Adipocyte (in vitro differentiated cells): ENCODE results near the gene CACNB4.

Source experiments
- DNase-seq: peaks from one replicate; pipeline ENCODE4 v3.0.0-alpha.2; 2015; ENCODE audit warnings: low read depth
- H3K27me3 ChIP-seq: replicated peaks from 2 replicates; pipeline ENCODE4 v1.7.0; 2013; ENCODE audit warnings: mild to moderate bottlenecking, low read length, moderate library complexity; ENCODE audit not compliant: control insufficient read depth, insufficient read depth
- H3K36me3 ChIP-seq: 2 replicates; pipeline ENCODE4 v1.7.0; 2013; ENCODE audit warnings: low read length, mild to moderate bottlenecking, moderate library complexity; ENCODE audit not compliant: control insufficient read depth, insufficient read depth, severe bottlenecking
- H3K4me1 ChIP-seq: 2 replicates; pipeline ENCODE4 v1.7.0; 2013; ENCODE audit warnings: mild to moderate bottlenecking, low read length, moderate library complexity; ENCODE audit not compliant: control insufficient read depth, insufficient read depth
- H3K4me3 ChIP-seq: 2 replicates; pipeline ENCODE4 v1.7.0; 2013; ENCODE audit warnings: mild to moderate bottlenecking, low read length, moderate library complexity
- H3K9ac ChIP-seq: 2 replicates; pipeline ENCODE4 v1.7.0; 2013; ENCODE audit warnings: mild to moderate bottlenecking, low read length, moderate library complexity
- H3K9me3 ChIP-seq: 2 replicates; pipeline ENCODE4 v1.7.0; 2013; ENCODE audit warnings: mild to moderate bottlenecking, low read length, moderate library complexity; ENCODE audit not compliant: control insufficient read depth

Gene CACNB4

DNA sequence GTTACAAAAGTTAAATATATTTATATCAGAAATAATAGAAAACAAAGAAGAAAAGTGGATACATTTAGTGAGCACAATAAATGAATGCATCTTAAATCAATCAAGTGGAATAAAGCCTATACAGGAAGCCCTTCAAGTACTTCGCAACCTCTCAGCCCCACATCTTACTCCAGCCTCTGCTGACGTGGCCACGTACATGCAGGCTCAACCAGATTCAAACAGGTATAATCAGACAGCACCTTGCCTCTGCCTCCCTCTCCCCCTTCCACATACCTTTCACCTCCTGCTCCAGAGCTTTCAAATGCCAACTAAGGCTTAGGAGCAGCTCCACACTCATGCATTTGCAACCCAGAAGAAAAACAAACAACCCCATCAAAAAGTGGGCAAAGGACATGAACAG, 32.9 kb downstream of the CACNB4 start:
- H3K9ac ChIP-seq, result no peak overlapping the region
- no peak overlapping the region for H3K4me3 ChIP-seq
- H3K9me3 ChIP-seq, result no peaks in the 10 kb centered on the region
- peaks cover 6% of the 10 kb centered on the region for H3K27me3 ChIP-seq
- H3K4me1 ChIP-seq, result peaks cover 30% of the 10 kb centered on the region
- no peak for DNase-seq
- H3K36me3 ChIP-seq, result no peaks in the 10 kb centered on the region

DNA sequence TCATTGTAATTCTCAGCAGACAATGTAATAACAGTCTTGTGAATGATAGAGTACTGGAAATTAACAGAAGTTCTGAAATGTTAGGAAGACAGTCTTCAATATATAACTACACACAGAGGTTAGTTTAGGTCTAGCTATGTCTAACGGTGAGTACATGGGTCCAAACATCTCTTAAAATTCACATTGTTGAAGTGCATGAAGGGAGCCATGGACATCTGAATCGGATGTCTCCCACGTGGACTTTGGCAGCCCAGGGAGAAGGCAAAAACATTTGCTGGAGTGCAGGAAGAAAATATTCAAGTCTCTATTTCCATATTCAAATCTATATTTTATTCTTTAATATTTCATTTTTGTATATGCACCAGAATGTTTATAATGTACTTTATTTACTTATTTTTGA, 34.8 kb downstream of the CACNB4 start:
- peaks cover 4% of the 10 kb centered on the region for H3K27me3 ChIP-seq
- H3K4me3 ChIP-seq, result no peak overlapping the region
- no peaks in the 10 kb centered on the region for H3K36me3 ChIP-seq
- peak overlapping the region; percentile 53 for H3K9ac ChIP-seq
- H3K4me1 ChIP-seq, result peaks cover 30% of the 10 kb centered on the region
- H3K9me3 ChIP-seq, result peaks cover 5% of the 10 kb centered on the region
- no peak for DNase-seq

DNA sequence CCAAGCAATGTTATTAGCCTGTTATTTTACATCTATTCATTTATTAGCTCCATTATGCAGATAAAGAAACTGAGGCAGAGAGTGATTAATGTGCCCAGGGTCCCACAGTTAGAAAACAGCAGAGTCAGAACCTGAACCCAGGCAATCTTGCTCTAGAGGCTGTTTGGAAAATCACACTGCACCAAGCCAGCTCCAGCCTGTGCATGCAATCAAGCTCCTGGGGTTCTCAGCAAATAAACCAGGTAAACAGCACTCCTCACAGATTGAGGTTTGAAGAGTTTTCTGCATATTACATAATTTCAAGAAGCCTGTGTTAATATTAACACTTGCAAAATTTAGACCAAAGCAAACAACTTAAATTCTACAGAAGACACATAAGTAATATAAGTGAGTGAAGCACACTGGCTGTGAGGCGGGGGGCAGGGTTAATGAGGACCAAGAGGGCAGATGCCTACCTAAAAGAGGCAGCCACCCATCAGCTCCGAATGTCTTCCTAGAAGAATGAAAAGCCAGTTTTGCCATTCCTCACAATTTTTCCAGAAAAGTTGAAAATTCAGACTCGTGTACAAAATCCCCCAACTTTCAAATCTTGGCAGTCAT, 35.4 kb downstream of the CACNB4 start:
- H3K9me3 ChIP-seq, result peaks cover 10% of the 10 kb centered on the region
- peak overlapping the region; percentile 40 for H3K4me3 ChIP-seq
- no peaks in the 10 kb centered on the region for H3K36me3 ChIP-seq
- peak overlapping the region; percentile 53 for H3K9ac ChIP-seq
- no peak for DNase-seq
- H3K4me1 ChIP-seq, result peaks cover 30% of the 10 kb centered on the region
- no peaks in the 10 kb centered on the region for H3K27me3 ChIP-seq

- peaks cover 25% of the 10 kb centered on the region for H3K4me1 ChIP-seq
- peak; percentile 53 for DNase-seq
- H3K27me3 ChIP-seq, result no peaks in the 10 kb centered on the region
- peak overlapping the region; percentile 84 for H3K9ac ChIP-seq
- peaks cover 16% of the 10 kb centered on the region for H3K9me3 ChIP-seq
- peak overlapping the region; percentile 73 for H3K4me3 ChIP-seq
- H3K36me3 ChIP-seq, result no peaks in the 10 kb centered on the region
These were observed 36.4 kb downstream of the CACNB4 start for GRCh38 chr2:152062125-152063091.

- H3K27me3 ChIP-seq, result no peaks in the 10 kb centered on the region
These were observed 37.5 kb downstream of the CACNB4 start for GRCh38 chr2:152061383-152061782.

GRCh38 chr2:152058655-152059054, 40.2 kb downstream of the CACNB4 start:
- H3K9ac ChIP-seq, result no peak overlapping the region
- no peak overlapping the region for H3K4me3 ChIP-seq
- no peaks in the 10 kb centered on the region for H3K27me3 ChIP-seq
- H3K36me3 ChIP-seq, result no peaks in the 10 kb centered on the region
- no peak for DNase-seq
- H3K9me3 ChIP-seq, result peaks cover 16% of the 10 kb centered on the region
- peaks cover 30% of the 10 kb centered on the region for H3K4me1 ChIP-seq

More at GRCh38 chr2:152061383-152061782, 37.5 kb downstream of the CACNB4 start:
- peaks cover 25% of the 10 kb centered on the region for H3K4me1 ChIP-seq
- no peak for DNase-seq
- peaks cover 16% of the 10 kb centered on the region for H3K9me3 ChIP-seq
- H3K4me3 ChIP-seq, result no peak overlapping the region
- H3K36me3 ChIP-seq, result no peaks in the 10 kb centered on the region
- H3K9ac ChIP-seq, result no peak overlapping the region

DNA sequence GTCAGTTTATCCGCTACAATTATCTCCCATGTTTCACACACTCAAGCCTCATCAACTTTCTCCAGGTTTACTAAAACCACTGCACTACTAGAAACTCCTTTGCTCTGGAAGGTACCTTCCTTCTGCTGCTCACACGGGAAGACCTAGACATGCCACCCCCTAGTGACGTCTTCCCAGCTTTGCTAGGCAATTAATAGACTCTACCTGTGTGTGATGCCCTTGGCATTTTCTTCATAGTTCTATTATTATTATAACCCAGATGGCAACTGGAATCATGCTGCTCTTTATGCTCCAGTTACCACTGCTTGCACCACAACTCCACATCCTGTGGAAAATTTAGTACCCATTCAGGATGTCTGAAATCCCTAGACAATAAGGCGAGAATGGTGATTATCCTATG, 42.4 kb downstream of the CACNB4 start:
- DNase-seq, result no peak
- Histone ChIP-seq H3K9me3 (peaks cover 16% of the 10 kb centered on the region), H3K4me1 (peaks cover 12% of the 10 kb centered on the region), H3K4me3 (no peak overlapping the region), H3K27me3 (peaks cover 10% of the 10 kb centered on the region), H3K36me3 (no peaks in the 10 kb centered on the region), H3K9ac (no peak overlapping the region)

- Histone ChIP-seq H3K9me3 (peaks cover 16% of the 10 kb centered on the region), H3K4me1 (peaks cover 12% of the 10 kb centered on the region), H3K9ac (peak overlapping the region; percentile 53), H3K36me3 (no peaks in the 10 kb centered on the region), H3K27me3 (peaks cover 15% of the 10 kb centered on the region), H3K4me3 (no peak overlapping the region)
- DNase-seq, result no peak
These were observed 43.3 kb downstream of the CACNB4 start for GRCh38 chr2:152055366-152056108.

- no peak overlapping the region for H3K4me3 ChIP-seq
These were observed 44.3 kb downstream of the CACNB4 start for GRCh38 chr2:152054593-152054992.

GRCh38 chr2:152051436-152051835, 47.4 kb downstream of the CACNB4 start:
- Histone ChIP-seq H3K36me3 (no peaks in the 10 kb centered on the region), H3K9me3 (no peaks in the 10 kb centered on the region), H3K27me3 (peaks cover 30% of the 10 kb centered on the region), H3K4me1 (peaks cover 12% of the 10 kb centered on the region), H3K4me3 (no peak overlapping the region), H3K9ac (no peak overlapping the region)
- no peak for DNase-seq

More at GRCh38 chr2:152054593-152054992, 44.3 kb downstream of the CACNB4 start:
- Histone ChIP-seq H3K4me1 (peaks cover 12% of the 10 kb centered on the region), H3K27me3 (peaks cover 23% of the 10 kb centered on the region), H3K36me3 (no peaks in the 10 kb centered on the region), H3K9me3 (peaks cover 16% of the 10 kb centered on the region), H3K9ac (peak overlapping the region; percentile 53)
- DNase-seq, result peak; percentile 56

GRCh38 chr2:152050915-152051314, 47.9 kb downstream of the CACNB4 start:
- H3K4me1 ChIP-seq, result peaks cover 12% of the 10 kb centered on the region
- peaks cover 30% of the 10 kb centered on the region for H3K27me3 ChIP-seq
- H3K4me3 ChIP-seq, result no peak overlapping the region
- no peak overlapping the region for H3K9ac ChIP-seq
- no peaks in the 10 kb centered on the region for H3K36me3 ChIP-seq
- DNase-seq, result no peak
- no peaks in the 10 kb centered on the region for H3K9me3 ChIP-seq
